ENCODE results near the gene RYR3.

Gene RYR3

GRCh38 chr15:33742800-33743199 lies 432.0 kb downstream of the RYR3 start:
- no peak overlapping the region for H3K4me3 ChIP-seq (ENCODE audit: low read depth, low read length)
- ChIA-PET CTCF (no interaction called here), POLR2A (no interaction called here)
- H3K4me1 ChIP-seq (ENCODE audit: control insufficient read depth, insufficient read depth, low read length) = no peaks in the 10 kb centered on the region
- no peaks in the 10 kb centered on the region for H3K9me3 ChIP-seq (ENCODE audit: control insufficient read depth, insufficient read depth, low read depth, low read length)
- no peak overlapping the region for H3K27ac ChIP-seq (ENCODE audit: extremely low read depth, low read depth, low read length)
- no peaks in the 10 kb centered on the region for H3K36me3 ChIP-seq (ENCODE audit: control insufficient read depth in 2 of 2, insufficient read depth in 1 of 2, low read length in 2 of 2)
- TF ChIP-seq ZXDB (tag by site-specific recombination; IDR thresholded peaks at IDR 0.05) (no peak), BCL11B (tag by site-specific recombination; IDR thresholded peaks at IDR 0.05; ENCODE audit: low read depth) (no peak), ZNF433 (tag by site-specific recombination; IDR thresholded peaks at IDR 0.05; ENCODE audit: low read depth) (no peak), ZFP41 (tag by site-specific recombination; IDR thresholded peaks at IDR 0.05; ENCODE audit: borderline replicate concordance) (no peak), ZNF660 (tag by site-specific recombination; IDR thresholded peaks at IDR 0.05) (no peak), KLF7 (tag by site-specific recombination; IDR thresholded peaks at IDR 0.05; ENCODE audit: borderline replicate concordance) (no peak), ZNF138 (tag by site-specific recombination; IDR thresholded peaks at IDR 0.05; ENCODE audit: borderline replicate concordance) (no peak), ZNF266 (tag by site-specific recombination; IDR thresholded peaks at IDR 0.05; ENCODE audit: low read depth) (no peak), MZF1 (tag by site-specific recombination; IDR thresholded peaks at IDR 0.05; ENCODE audit: borderline replicate concordance) (no peak), ZNF585B (tag by site-specific recombination; IDR thresholded peaks at IDR 0.05) (no peak), ZNF146 (tag by site-specific recombination; IDR thresholded peaks at IDR 0.05) (no peak), ZNF48 (tag by site-specific recombination; IDR thresholded peaks at IDR 0.05) (no peak), PRDM6 (tag by site-specific recombination; IDR thresholded peaks at IDR 0.05) (no peak), ZNF394 (tag by site-specific recombination; IDR thresholded peaks at IDR 0.05; ENCODE audit: borderline replicate concordance) (no peak), ZNF544 (tag by site-specific recombination; IDR thresholded peaks at IDR 0.05) (no peak), GLI4 (tag by site-specific recombination; IDR thresholded peaks at IDR 0.05) (no peak), ZNF2 (tag by site-specific recombination; IDR thresholded peaks at IDR 0.05) (no peak), ZNF654 (tag by site-specific recombination; IDR thresholded peaks at IDR 0.05; ENCODE audit: low read depth) (no peak)

GRCh38 chr15:33746203-33746602 lies 435.4 kb downstream of the RYR3 start:
- Histone ChIP-seq H3K4me1 (ENCODE audit: control insufficient read depth, insufficient read depth, low read length) (no peaks in the 10 kb centered on the region), H3K9me3 (ENCODE audit: control insufficient read depth, insufficient read depth, low read depth, low read length) (no peaks in the 10 kb centered on the region), H3K27ac (ENCODE audit: extremely low read depth, low read depth, low read length) (no peak overlapping the region), H3K36me3 (ENCODE audit: control insufficient read depth in 2 of 2, insufficient read depth in 1 of 2, low read length in 2 of 2) (no peaks in the 10 kb centered on the region), H3K4me3 (ENCODE audit: low read depth, low read length) (no peak overlapping the region)
- POLR2A ChIA-PET = no interaction called here
- CTCF ChIA-PET = interaction anchor here (1.2 kb wide), 1 partner anchor 8 kb away, joined by 3 read pairs; no protein-coding TSS in a partner anchor
- no peak for TF ChIP-seq BCL11B (tag by site-specific recombination; IDR thresholded peaks at IDR 0.05; ENCODE audit: low read depth)
- TF ChIP-seq ZNF785 (tag by site-specific recombination; IDR thresholded peaks at IDR 0.05) = no peak
- no peak for TF ChIP-seq ZNF132 (tag by site-specific recombination; IDR thresholded peaks at IDR 0.05; ENCODE audit: borderline replicate concordance)
- no peak for TF ChIP-seq SETDB1 (IDR thresholded peaks at IDR 0.05; ENCODE audit: insufficient read length, low read length)
- no peak for TF ChIP-seq PBX3 (CRISPR knock-in tag; IDR thresholded peaks at IDR 0.05)
- no peak for TF ChIP-seq ZNF366 (tag by site-specific recombination; conservative IDR thresholded peaks at IDR 0.05)
- 0 out of 2 replicates have a peak, but pooled peaks have one; percentile 29 for TF ChIP-seq KLF1 (tag by site-specific recombination; IDR thresholded peaks at IDR 0.05)
- TF ChIP-seq ZNF560 (tag by site-specific recombination; IDR thresholded peaks at IDR 0.05; ENCODE audit: borderline replicate concordance) = no peak

Measured in HEK293 (cell line).